ENCODE data around the gene KCTD11.

GRCh38 chr17:7367083-7367482 is 15.1 kb downstream of the KCTD11 start:
- TF ChIP-seq CTCF (IDR thresholded peaks at IDR 0.05; ENCODE audit: low read depth, low read length) = no peak
- no peak for TF ChIP-seq EZH2phosphoT487 (IDR thresholded peaks at IDR 0.05; ENCODE audit: low read depth)
